ENCODE results near the gene FAM107A.

DNA sequence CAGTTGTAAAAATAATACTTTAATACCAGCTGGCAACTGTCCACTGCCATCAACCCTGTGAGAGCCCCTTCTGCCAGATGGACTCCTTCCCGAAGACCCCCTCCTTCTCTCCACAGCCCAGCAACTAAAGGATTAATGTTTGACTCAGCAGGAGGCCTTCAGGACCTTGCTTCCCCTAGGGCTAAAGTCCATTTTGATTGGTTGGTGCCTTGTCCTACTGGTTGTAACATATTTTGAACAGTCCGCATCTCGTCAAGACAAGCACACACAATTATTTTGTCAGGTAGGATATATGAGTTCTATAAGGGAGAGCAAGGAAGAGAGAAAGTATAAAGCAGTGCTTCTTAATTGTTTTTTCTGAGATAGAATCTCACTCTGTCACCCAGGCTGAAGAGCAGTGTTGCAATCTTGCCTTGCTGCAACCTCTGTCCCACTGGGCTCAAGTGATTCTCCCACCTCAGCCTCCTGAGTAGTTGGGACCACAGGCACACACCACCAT lies 58.9 kb downstream of the FAM107A start:
- TF ChIP-seq, protein P1, sequence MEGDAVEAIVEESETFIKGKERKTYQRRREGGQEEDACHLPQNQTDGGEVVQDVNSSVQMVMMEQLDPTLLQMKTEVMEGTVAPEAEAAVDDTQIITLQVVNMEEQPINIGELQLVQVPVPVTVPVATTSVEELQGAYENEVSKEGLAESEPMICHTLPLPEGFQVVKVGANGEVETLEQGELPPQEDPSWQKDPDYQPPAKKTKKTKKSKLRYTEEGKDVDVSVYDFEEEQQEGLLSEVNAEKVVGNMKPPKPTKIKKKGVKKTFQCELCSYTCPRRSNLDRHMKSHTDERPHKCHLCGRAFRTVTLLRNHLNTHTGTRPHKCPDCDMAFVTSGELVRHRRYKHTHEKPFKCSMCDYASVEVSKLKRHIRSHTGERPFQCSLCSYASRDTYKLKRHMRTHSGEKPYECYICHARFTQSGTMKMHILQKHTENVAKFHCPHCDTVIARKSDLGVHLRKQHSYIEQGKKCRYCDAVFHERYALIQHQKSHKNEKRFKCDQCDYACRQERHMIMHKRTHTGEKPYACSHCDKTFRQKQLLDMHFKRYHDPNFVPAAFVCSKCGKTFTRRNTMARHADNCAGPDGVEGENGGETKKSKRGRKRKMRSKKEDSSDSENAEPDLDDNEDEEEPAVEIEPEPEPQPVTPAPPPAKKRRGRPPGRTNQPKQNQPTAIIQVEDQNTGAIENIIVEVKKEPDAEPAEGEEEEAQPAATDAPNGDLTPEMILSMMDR (CRISPR knock-in tag; IDR thresholded peaks at IDR 0.05): no peak
- no peak for TF ChIP-seq ZNF274 (CRISPR knock-in tag; IDR thresholded peaks at IDR 0.05)
- TF ChIP-seq ZNF180 (CRISPR knock-in tag; IDR thresholded peaks at IDR 0.05; ENCODE audit: borderline replicate concordance, low read depth): no peak
- no peak for TF ChIP-seq AHR (CRISPR knock-in tag; IDR thresholded peaks at IDR 0.05)
- TF ChIP-seq ZC3H13 (CRISPR knock-in tag; IDR thresholded peaks at IDR 0.05): no peak
- TF ChIP-seq, protein P2, sequence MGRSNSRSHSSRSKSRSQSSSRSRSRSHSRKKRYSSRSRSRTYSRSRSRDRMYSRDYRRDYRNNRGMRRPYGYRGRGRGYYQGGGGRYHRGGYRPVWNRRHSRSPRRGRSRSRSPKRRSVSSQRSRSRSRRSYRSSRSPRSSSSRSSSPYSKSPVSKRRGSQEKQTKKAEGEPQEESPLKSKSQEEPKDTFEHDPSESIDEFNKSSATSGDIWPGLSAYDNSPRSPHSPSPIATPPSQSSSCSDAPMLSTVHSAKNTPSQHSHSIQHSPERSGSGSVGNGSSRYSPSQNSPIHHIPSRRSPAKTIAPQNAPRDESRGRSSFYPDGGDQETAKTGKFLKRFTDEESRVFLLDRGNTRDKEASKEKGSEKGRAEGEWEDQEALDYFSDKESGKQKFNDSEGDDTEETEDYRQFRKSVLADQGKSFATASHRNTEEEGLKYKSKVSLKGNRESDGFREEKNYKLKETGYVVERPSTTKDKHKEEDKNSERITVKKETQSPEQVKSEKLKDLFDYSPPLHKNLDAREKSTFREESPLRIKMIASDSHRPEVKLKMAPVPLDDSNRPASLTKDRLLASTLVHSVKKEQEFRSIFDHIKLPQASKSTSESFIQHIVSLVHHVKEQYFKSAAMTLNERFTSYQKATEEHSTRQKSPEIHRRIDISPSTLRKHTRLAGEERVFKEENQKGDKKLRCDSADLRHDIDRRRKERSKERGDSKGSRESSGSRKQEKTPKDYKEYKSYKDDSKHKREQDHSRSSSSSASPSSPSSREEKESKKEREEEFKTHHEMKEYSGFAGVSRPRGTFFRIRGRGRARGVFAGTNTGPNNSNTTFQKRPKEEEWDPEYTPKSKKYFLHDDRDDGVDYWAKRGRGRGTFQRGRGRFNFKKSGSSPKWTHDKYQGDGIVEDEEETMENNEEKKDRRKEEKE (IDR thresholded peaks at IDR 0.05): no peak
- TF ChIP-seq ZNF605 (CRISPR knock-in tag; IDR thresholded peaks at IDR 0.05): no peak
- TF ChIP-seq U2AF1 (optimal IDR thresholded peaks at IDR 0.05; ENCODE audit: low read depth, low read length): no peak
- TF ChIP-seq ZNF160 (CRISPR knock-in tag; IDR thresholded peaks at IDR 0.05): no peak
- TF ChIP-seq ZNF839 (CRISPR knock-in tag; IDR thresholded peaks at IDR 0.05; ENCODE audit: borderline replicate concordance): no peak
- TF ChIP-seq NR2C2 (CRISPR knock-in tag; IDR thresholded peaks at IDR 0.05; ENCODE audit: borderline replicate concordance): no peak

All from HepG2 (cell line).